Measurements from ENCODE around the gene CAMK2D.

- TF ChIP-seq CTCF (conservative IDR thresholded peaks at IDR 0.05; ENCODE audit: low read depth in 2 of 2) (no peak), POLR2AphosphoS5 (IDR thresholded peaks at IDR 0.05; ENCODE audit: low read depth) (no peak)
Observed at GRCh38 chr4:113423631-113424030, 337.9 kb downstream of the CAMK2D start.
